A549 (cell line): ENCODE results near the gene IL1B. TPM values are rescaled to one million over a fixed set of nuclear protein-coding genes. Genes with fewer than 3 reads are reported as not detected.

ENCODE experiments used
- ATAC-seq, 2 experiments: fragments of 200-7000 bp in 1 of 2; fragments of >200 bp in 1 of 2; cut with Nextera tagmentation in 1 of 2; cut with Tn5 transposase in 1 of 2; 3 replicates each; pipeline versions ENCODE4 v1.8.0 to v1.9.1; 2018 to 2020; ENCODE audit warnings: mild to moderate bottlenecking in 1 of 2, moderate library complexity in 1 of 2
- CTCF ChIA-PET: fragments of 300-600 bp; sonication (Branson Sonifier 250); formaldehyde crosslinking; extraction: SDS; loops from one replicate; lab custom pipeline; 2021; ENCODE audit warnings: antibody characterized with exemption, inconsistent platforms; lab: Yijun Ruan, JAX
- POLR2A ChIA-PET: fragments of 350-600 bp; formaldehyde crosslinking; extraction: SDS; loops from one replicate; lab custom pipeline; 2021; ENCODE audit warnings: antibody characterized with exemption, inconsistent platforms; lab: Yijun Ruan, JAX
- DNase-seq, 2 experiments: peaks; one replicate each; pipeline versions ENCODE4 v3.0.0 to v3.0.0-alpha.2; 2011 to 2016; ENCODE audit warnings: low read depth in 1 of 2, low spot score in 1 of 2
- FAIRE-seq: peaks from 2 replicates; lab custom pipeline; 2011; peaks lifted over from hg19 to GRCh38; lab: Jason Lieb, UNC
- H3K27ac ChIP-seq, 2 experiments: fragments of >200 bp; sonication (Bioruptor Twin); formaldehyde crosslinking; 3 replicates each; pipeline ENCODE4 v1.5.1; 2016 to 2017
- H3K4me1 ChIP-seq: fragments of >200 bp; sonication (Bioruptor Twin); formaldehyde crosslinking; 3 replicates; pipeline ENCODE4 v1.6.1; 2016
- H3K4me2 ChIP-seq: fragments of >200 bp; sonication (Bioruptor Twin); formaldehyde crosslinking; 3 replicates; pipeline ENCODE4 v1.6.1; 2016
- H3K4me3 ChIP-seq: fragments of >200 bp; sonication (Bioruptor Twin); formaldehyde crosslinking; 3 replicates; pipeline ENCODE4 v1.5.1; 2016
- H3K9me3 ChIP-seq: fragments of >200 bp; sonication (Bioruptor Twin); formaldehyde crosslinking; 3 replicates; pipeline ENCODE4 v1.6.1; 2016
- CBX2 ChIP-seq: fragments of 200-600 bp; sonication (generic); IDR thresholded peaks from 2 replicates; pipeline ENCODE4 v1.6.1; 2016; ENCODE audit warnings: low read depth, mild to moderate bottlenecking, borderline replicate concordance
- CBX8 ChIP-seq: fragments of 200-600 bp; sonication (generic); IDR thresholded peaks from 2 replicates; pipeline ENCODE4 v1.6.1; 2016
- CEBPB ChIP-seq, 2 experiments: fragments of >200 bp in 1 of 2; sonication (Bioruptor Twin) in 1 of 2; formaldehyde crosslinking in 1 of 2; IDR thresholded peaks; 2 replicates each; pipeline ENCODE4 v1.6.1; 2012 to 2016
- EHF ChIP-seq: fragments of 250-450 bp; sonication (Bioruptor Pico); IDR thresholded peaks from 2 replicates; pipeline ENCODE4 v1.5.0; 2020; ENCODE audit warnings: mild to moderate bottlenecking
- EHMT2 ChIP-seq: fragments of 200-600 bp; sonication (generic); IDR thresholded peaks from 2 replicates; pipeline ENCODE4 v1.6.1; 2016; ENCODE audit warnings: antibody characterized with exemption, low read depth, mild to moderate bottlenecking, moderate library complexity
- ELK1 ChIP-seq: fragments of 150-350 bp; IDR thresholded peaks from 2 replicates; pipeline ENCODE4 v1.6.1; 2014; ENCODE audit warnings: low read depth, mild to moderate bottlenecking, low read length
- EP300 ChIP-seq, 2 experiments: fragments of >200 bp; sonication (Bioruptor Twin); formaldehyde crosslinking; IDR thresholded peaks; 2 replicates in 1 of 2; 3 replicates in 1 of 2; pipeline ENCODE4 v1.6.1; 2016 to 2017
- FOSL2 ChIP-seq, 2 experiments: fragments of 450-650 bp in 1 of 2; fragments of >200 bp in 1 of 2; sonication (Bioruptor Twin) in 1 of 2; formaldehyde crosslinking; IDR thresholded peaks; 2 replicates each; pipeline versions ENCODE4 v1.5.0 to v1.6.1; 2016 to 2020; ENCODE audit warnings: mild to moderate bottlenecking in 1 of 2, moderate library complexity in 1 of 2
- FOXS1 ChIP-seq: fragments of 250-450 bp; sonication (Bioruptor Pico); IDR thresholded peaks from 2 replicates; pipeline ENCODE4 v1.5.0; 2020; ENCODE audit warnings: mild to moderate bottlenecking, moderate library complexity
- HOXB13 ChIP-seq: fragments of 250-450 bp; sonication (Bioruptor Pico); IDR thresholded peaks from 2 replicates; pipeline ENCODE4 v1.5.0; 2020; ENCODE audit warnings: low read depth, mild to moderate bottlenecking, moderate library complexity
- JUNB ChIP-seq: fragments of >200 bp; sonication (Bioruptor Twin); formaldehyde crosslinking; IDR thresholded peaks from 2 replicates; pipeline ENCODE4 v1.6.1; 2016
- KDM1A ChIP-seq: fragments of 200-600 bp; sonication (generic); IDR thresholded peaks from 2 replicates; pipeline ENCODE4 v1.6.1; 2016; ENCODE audit warnings: low read depth, mild to moderate bottlenecking
- MAX ChIP-seq: IDR thresholded peaks from 2 replicates; pipeline ENCODE4 v1.6.1; 2012
- RNF2 ChIP-seq: fragments of 200-600 bp; sonication (generic); IDR thresholded peaks from 2 replicates; pipeline ENCODE4 v1.6.1; 2016; ENCODE audit warnings: low read depth, mild to moderate bottlenecking, antibody characterized with exemption, moderate library complexity, borderline replicate concordance
- ZNF302 ChIP-seq: fragments of 250-450 bp; sonication (Bioruptor Pico); IDR thresholded peaks from 2 replicates; pipeline ENCODE4 v1.9.0; 2021; ENCODE audit warnings: inconsistent platforms, mild to moderate bottlenecking, moderate library complexity
- whole genome bisulfite sequencing: methylation state at CpG from one replicate; pipeline ENCODE4 v1.1.6; 2017; ENCODE audit errors: missing lambda C conversion rate; 5-methylcytosine and 5-hydroxymethylcytosine counted together
- polyA plus RNA-seq, 4 experiments: library from polyadenylated mRNA; depleted of rRNA in 3 of 4; stranded (reverse); fragments of >200 nt; fragmentation: RNase III in 1 of 4; extraction: RNeasy Plus Mini Kit Qiagen cat#74134 plus additional on column Dnase treatment in 1 of 4; gene quantifications; 2 replicates in 3 of 4; 3 replicates in 1 of 4; pipeline ENCODE4 v1.2.3, GENCODE V29; 2011 to 2017
- TF ChIP-seq, protein P1 (sequence below): fragments of >200 bp; sonication (Bioruptor Twin); formaldehyde crosslinking; IDR thresholded peaks from 3 replicates; pipeline ENCODE4 v1.5.1; 2016
- TF ChIP-seq, protein P2 (sequence below): fragments of 250-450 bp; sonication (Bioruptor Pico); IDR thresholded peaks from 2 replicates; pipeline ENCODE4 v1.5.0; 2020; ENCODE audit warnings: low read depth, mild to moderate bottlenecking, moderate library complexity
- TF ChIP-seq, protein P3 (sequence below): fragments of 250-450 bp; sonication (Bioruptor Pico); IDR thresholded peaks from 2 replicates; pipeline ENCODE4 v1.5.0; 2021; ENCODE audit warnings: mild to moderate bottlenecking, moderate library complexity, borderline replicate concordance
- TF ChIP-seq, protein P4 (sequence below): fragments of >200 bp; sonication (Bioruptor Twin); formaldehyde crosslinking; IDR thresholded peaks from 3 replicates; pipeline ENCODE4 v1.6.1; 2016
- TF ChIP-seq, protein P5 (sequence below): IDR thresholded peaks from 2 replicates; pipeline ENCODE4 v1.6.1; 2012; ENCODE audit warnings: low read depth, borderline replicate concordance

Gene IL1B
- polyA plus RNA-seq, 2 of the 4 experiments (the other 2 are of a cell fraction) = 0.54 to 0.70 TPM

GRCh38 chr2:112835061-112835501 is 1.5 kb downstream of the IL1B start:
- Histone ChIP-seq H3K27ac (no peak overlapping the region), H3K4me3 (no peak overlapping the region), H3K4me2 (no peak overlapping the region), H3K9me3 (no peaks in the 10 kb centered on the region), H3K4me1 (peaks cover 16% of the 10 kb centered on the region)
- DNase-seq (no peak), ATAC-seq (no peak), FAIRE-seq (no peak)
- TF ChIP-seq ELK1 = no peak
- TF ChIP-seq, protein P1, sequence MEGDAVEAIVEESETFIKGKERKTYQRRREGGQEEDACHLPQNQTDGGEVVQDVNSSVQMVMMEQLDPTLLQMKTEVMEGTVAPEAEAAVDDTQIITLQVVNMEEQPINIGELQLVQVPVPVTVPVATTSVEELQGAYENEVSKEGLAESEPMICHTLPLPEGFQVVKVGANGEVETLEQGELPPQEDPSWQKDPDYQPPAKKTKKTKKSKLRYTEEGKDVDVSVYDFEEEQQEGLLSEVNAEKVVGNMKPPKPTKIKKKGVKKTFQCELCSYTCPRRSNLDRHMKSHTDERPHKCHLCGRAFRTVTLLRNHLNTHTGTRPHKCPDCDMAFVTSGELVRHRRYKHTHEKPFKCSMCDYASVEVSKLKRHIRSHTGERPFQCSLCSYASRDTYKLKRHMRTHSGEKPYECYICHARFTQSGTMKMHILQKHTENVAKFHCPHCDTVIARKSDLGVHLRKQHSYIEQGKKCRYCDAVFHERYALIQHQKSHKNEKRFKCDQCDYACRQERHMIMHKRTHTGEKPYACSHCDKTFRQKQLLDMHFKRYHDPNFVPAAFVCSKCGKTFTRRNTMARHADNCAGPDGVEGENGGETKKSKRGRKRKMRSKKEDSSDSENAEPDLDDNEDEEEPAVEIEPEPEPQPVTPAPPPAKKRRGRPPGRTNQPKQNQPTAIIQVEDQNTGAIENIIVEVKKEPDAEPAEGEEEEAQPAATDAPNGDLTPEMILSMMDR = no peak
- TF ChIP-seq, protein P2, sequence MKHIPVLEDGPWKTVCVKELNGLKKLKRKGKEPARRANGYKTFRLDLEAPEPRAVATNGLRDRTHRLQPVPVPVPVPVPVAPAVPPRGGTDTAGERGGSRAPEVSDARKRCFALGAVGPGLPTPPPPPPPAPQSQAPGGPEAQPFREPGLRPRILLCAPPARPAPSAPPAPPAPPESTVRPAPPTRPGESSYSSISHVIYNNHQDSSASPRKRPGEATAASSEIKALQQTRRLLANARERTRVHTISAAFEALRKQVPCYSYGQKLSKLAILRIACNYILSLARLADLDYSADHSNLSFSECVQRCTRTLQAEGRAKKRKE (CRISPR knock-in tag) = no peak
- no peak for TF ChIP-seq FOXS1 (CRISPR knock-in tag)
- TF ChIP-seq EHMT2 = no peak
- no peak for TF ChIP-seq JUNB
- TF ChIP-seq CEBPB (IDR thresholded peaks at IDR 0.05) = no peak
- TF ChIP-seq MAX = no peak
- TF ChIP-seq EP300 (IDR thresholded peaks at IDR 0.05) = no peak
- TF ChIP-seq, protein P3, sequence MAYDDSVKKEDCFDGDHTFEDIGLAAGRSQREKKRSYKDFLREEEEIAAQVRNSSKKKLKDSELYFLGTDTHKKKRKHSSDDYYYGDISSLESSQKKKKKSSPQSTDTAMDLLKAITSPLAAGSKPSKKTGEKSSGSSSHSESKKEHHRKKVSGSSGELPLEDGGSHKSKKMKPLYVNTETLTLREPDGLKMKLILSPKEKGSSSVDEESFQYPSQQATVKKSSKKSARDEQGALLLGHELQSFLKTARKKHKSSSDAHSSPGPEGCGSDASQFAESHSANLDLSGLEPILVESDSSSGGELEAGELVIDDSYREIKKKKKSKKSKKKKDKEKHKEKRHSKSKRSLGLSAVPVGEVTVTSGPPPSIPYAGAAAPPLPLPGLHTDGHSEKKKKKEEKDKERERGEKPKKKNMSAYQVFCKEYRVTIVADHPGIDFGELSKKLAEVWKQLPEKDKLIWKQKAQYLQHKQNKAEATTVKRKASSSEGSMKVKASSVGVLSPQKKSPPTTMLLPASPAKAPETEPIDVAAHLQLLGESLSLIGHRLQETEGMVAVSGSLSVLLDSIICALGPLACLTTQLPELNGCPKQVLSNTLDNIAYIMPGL (CRISPR knock-in tag) = no peak
- no peak for TF ChIP-seq CBX8
- TF ChIP-seq RNF2 = no peak
- TF ChIP-seq, protein P4, sequence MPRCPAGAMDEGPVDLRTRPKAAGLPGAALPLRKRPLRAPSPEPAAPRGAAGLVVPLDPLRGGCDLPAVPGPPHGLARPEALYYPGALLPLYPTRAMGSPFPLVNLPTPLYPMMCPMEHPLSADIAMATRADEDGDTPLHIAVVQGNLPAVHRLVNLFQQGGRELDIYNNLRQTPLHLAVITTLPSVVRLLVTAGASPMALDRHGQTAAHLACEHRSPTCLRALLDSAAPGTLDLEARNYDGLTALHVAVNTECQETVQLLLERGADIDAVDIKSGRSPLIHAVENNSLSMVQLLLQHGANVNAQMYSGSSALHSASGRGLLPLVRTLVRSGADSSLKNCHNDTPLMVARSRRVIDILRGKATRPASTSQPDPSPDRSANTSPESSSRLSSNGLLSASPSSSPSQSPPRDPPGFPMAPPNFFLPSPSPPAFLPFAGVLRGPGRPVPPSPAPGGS = no peak
- TF ChIP-seq ZNF302 (CRISPR knock-in tag) = no peak
- no peak for TF ChIP-seq EHF (CRISPR knock-in tag)
- TF ChIP-seq KDM1A = no peak
- TF ChIP-seq, protein P5, sequence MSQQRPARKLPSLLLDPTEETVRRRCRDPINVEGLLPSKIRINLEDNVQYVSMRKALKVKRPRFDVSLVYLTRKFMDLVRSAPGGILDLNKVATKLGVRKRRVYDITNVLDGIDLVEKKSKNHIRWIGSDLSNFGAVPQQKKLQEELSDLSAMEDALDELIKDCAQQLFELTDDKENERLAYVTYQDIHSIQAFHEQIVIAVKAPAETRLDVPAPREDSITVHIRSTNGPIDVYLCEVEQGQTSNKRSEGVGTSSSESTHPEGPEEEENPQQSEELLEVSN = no peak
- TF ChIP-seq FOSL2 (IDR thresholded peaks at IDR 0.05) = no peak
- TF ChIP-seq FOSL2 (CRISPR knock-in tag; IDR thresholded peaks at IDR 0.05) = no peak
- no peak for TF ChIP-seq HOXB13 (CRISPR knock-in tag)
- no peak for TF ChIP-seq CBX2
- 72% methylated on average over 1 of the region's 1 CpG for WGBS
- POLR2A ChIA-PET = no interaction called here
- CTCF ChIA-PET = interaction anchor here (3.5 kb wide), 1 partner anchor 85 kb away, joined by 11 read pairs; no protein-coding TSS in a partner anchor
